Mononuclear cell (primary cell): Measurements from ENCODE around the gene GJD3. TPM values are rescaled to one million over a fixed set of nuclear protein-coding genes. Genes with fewer than 3 reads are reported as not detected.

Source experiments
- H3K27me3 ChIP-seq: 2 replicates; pipeline ENCODE4 v1.6.0; 2011; ENCODE audit warnings: low read length, control low read depth; ENCODE audit not compliant: insufficient read depth
- H3K4me1 ChIP-seq: 2 replicates; pipeline ENCODE4 v1.5.1; 2011; ENCODE audit warnings: mild to moderate bottlenecking, low read length, control low read depth; ENCODE audit not compliant: insufficient read depth
- H3K4me3 ChIP-seq: 2 replicates; pipeline ENCODE4 v1.5.1; 2011; ENCODE audit warnings: mild to moderate bottlenecking, low read length, moderate library complexity
- H3K9me3 ChIP-seq: 2 replicates; pipeline ENCODE4 v1.5.1; 2011; ENCODE audit warnings: low read depth, mild to moderate bottlenecking, control low read depth, low read length
- total RNA-seq: library from RNA; depleted of rRNA; stranded (reverse); fragments of >200 nt; gene quantifications from one replicate; pipeline ENCODE4 v1.2.3, GENCODE V29; 2012

Gene GJD3
- total RNA-seq, 1 donor = 0.21 TPM

DNA sequence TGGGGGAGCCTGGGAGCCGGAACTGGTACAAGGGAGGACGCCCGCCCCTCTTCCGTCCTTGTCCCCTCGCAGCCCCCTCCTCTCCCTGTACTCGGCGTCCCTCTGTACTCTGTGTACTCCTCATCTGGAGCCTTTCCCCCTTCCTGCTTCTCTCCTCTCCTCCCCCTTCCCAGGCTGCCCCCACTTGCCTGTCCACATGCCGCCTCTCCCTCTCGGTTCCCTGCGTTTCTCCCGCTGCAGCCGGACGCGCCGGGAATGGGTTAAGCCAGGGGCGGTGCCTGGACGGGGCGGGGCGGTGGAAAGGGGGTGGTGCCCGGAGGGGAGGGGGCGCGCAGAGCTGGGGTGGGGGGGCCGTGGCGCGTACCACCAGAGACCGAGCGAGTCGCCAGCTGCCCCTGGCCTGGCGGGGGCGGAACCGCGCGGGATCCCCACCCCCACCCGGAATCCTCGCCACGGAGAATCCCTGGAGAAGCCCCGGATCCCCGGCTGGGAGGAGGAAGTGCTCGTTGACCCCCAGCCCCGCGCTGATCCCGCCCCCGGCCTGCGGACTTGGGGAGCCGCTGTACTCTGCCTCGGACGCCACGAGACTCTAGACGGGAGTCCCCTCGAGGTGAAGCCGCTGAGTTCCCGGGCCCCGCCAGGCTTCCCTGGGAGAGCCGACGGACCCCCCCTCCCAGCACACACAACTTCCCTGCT is 22.6 kb downstream of the GJD3 start:
- Histone ChIP-seq H3K9me3 (no peaks in the 10 kb centered on the region), H3K27me3 (no peaks in the 10 kb centered on the region), H3K4me3 (peak overlapping the region; percentile 70), H3K4me1 (peaks cover 91% of the 10 kb centered on the region)

DNA sequence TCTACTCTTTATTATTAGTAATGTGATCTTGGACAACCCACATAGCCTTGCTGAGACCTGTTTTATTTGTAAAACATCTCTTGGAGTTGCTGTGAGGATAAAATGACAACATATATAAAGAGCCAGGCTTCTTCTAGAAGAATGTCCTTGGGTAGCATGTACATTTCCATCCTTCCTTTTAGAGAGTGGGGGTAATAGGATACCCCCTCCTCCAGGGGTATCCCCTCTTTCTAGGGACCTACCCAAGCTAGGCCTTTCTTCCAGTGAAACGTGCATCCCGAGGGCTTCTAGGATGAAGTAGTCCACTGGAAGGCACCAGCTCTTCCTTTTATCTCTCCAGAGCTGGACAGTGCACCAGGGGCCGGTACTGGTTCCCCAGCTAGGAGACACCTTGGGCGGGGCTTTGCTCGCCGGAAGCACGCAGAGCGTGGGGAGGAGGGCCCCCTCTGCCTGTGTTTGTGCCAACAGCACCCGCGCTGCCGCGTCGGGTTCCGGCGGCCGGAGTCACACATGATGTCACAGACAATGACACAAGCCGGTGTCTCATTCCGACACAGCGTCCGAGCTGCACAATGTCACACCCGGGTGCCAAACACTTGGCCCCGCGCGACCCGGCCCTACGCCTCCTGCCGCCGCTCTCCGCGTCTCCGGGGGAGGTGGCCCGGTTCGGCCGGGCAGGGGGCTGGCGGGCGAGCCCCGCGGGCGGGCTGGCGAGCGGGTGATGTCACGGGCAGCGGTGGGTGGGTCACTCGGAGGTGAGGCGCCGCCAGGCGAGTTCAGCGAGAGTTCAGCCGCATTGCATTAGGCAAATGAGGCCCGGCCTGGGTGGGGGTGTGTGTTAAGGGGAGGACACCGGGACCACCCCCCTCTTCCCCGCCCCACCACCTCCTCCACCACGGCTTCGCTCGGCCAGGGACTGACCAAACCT is 23.4 kb downstream of the GJD3 start:
- Histone ChIP-seq H3K4me1 (peaks cover 91% of the 10 kb centered on the region), H3K27me3 (no peaks in the 10 kb centered on the region), H3K4me3 (peak overlapping the region; percentile 70), H3K9me3 (no peaks in the 10 kb centered on the region)

DNA sequence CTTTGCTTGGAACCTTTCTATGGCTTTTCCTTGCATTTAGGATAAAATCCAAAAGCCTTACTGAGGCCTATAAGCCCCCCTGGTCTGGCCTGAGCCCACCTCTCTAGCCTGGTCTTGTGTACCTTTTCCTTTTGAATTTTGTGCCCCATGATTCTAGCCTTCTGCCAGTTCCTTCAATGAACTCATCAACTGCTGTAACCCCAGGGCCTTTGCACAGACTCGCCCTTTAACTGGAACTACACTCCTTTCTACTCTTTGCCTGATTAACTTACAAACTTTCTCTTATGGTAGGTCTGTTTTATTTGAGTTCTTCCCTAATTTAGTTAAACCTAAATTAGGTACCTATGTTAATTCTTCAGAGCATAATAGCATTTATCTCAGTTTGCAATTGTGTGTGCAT is 24.2 kb downstream of the GJD3 start:
- H3K27me3 ChIP-seq = no peaks in the 10 kb centered on the region
- no peak overlapping the region for H3K4me3 ChIP-seq
- peaks cover 91% of the 10 kb centered on the region for H3K4me1 ChIP-seq
- H3K9me3 ChIP-seq = no peaks in the 10 kb centered on the region

DNA sequence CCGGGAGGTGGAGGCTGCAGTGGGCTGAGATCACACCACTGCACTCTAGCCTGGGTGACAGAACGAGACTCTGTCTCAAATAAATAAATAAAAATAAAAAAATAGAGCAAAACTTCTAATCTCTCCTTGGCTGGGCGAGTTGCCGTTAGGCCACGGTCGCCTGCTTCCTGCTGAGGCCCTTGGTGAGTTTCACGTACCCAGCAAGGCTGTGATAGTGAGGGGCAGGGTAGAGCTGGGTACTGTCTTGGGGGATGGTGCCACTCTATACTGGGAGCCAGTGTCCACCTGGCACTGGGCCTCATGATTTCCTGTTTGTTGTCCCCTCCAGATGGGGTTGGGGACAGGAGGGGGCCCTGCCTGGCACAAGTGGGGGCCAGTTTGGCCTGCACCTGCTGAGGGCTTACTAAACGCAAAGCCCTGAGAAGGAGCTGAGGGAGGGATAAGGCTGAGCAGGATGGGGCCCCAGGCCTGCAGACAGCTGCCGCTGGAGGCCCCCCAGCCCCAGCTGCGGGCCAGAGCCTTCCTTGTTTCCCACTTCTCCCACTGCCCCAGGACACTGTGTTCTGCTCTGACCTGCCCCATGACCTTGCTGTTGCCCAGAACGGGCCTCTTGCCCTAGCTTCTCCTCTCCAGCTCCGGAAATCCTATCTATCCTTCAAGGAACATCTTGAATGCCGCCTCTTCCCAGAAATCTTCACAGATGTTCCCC is 25.4 kb downstream of the GJD3 start:
- peaks cover 91% of the 10 kb centered on the region for H3K4me1 ChIP-seq
- H3K4me3 ChIP-seq = no peak overlapping the region

DNA sequence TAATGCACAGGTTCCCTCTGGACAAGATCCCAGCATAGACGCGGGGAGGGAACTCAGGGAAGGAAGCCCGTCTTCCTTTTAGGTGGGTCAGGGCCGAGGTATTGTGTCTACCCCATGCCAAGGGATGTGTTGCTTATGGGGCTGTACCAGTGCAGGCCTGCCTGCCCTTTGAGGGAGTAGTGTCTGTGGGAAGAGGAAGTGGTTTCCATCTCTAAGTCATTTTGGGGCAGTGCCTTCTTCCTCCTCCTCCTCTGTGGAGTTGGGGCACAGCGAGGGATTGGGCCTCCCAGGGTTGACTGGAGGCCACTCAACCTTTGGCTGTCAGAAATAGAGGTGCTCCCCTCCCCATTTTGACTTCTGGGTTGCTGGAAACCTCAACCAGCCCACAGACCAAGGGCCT is 26.5 kb downstream of the GJD3 start:
- Histone ChIP-seq H3K4me1 (peaks cover 91% of the 10 kb centered on the region), H3K27me3 (no peaks in the 10 kb centered on the region), H3K9me3 (no peaks in the 10 kb centered on the region), H3K4me3 (no peak overlapping the region)

More for the DNA sequence above, 25.4 kb downstream of the GJD3 start:
- Histone ChIP-seq H3K27me3 (no peaks in the 10 kb centered on the region), H3K9me3 (no peaks in the 10 kb centered on the region)

DNA sequence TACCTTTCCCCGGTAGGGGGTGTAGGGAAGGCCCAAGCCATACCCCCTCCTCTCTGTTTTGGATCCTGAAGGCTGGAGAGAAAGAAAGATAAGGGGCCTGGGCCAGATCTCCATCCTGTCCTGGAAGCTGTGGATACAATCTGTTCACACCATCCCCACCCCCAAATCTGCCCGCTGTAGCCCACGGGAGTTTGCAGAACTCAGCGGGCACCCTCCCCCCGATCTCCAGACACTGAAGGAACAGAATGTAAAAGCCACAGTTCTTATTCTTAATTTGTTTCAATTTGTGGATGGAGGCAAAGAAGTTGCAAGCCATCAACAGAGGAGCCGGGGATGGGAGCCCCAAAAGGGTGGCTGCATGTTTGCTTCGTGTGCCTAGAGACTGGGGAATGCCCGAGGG is 27.2 kb downstream of the GJD3 start:
- Histone ChIP-seq H3K9me3 (no peaks in the 10 kb centered on the region), H3K27me3 (no peaks in the 10 kb centered on the region), H3K4me3 (no peak overlapping the region), H3K4me1 (peaks cover 91% of the 10 kb centered on the region)

DNA sequence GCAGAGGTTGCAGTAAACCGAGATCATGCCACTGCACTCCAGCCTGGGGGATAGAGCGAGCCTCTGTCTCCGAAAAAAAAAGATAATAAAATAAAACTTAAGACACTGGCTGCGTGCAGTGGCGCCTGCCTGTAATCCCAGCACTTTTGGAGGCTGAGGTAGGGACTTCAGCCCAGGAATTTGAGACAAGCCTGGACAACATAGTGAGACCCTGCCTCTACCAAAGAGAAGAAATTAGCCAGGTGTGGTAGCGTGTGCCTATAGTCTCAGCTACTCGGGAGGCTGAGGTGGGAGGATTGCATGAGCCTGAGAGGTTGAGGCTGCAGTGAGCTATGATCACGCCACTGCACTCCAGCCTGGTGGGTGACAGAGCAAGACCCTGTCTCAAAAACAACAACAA is 28.9 kb downstream of the GJD3 start:
- H3K9me3 ChIP-seq = no peaks in the 10 kb centered on the region
- H3K4me3 ChIP-seq = no peak overlapping the region
- H3K27me3 ChIP-seq = no peaks in the 10 kb centered on the region
- peaks cover 100% of the 10 kb centered on the region for H3K4me1 ChIP-seq

DNA sequence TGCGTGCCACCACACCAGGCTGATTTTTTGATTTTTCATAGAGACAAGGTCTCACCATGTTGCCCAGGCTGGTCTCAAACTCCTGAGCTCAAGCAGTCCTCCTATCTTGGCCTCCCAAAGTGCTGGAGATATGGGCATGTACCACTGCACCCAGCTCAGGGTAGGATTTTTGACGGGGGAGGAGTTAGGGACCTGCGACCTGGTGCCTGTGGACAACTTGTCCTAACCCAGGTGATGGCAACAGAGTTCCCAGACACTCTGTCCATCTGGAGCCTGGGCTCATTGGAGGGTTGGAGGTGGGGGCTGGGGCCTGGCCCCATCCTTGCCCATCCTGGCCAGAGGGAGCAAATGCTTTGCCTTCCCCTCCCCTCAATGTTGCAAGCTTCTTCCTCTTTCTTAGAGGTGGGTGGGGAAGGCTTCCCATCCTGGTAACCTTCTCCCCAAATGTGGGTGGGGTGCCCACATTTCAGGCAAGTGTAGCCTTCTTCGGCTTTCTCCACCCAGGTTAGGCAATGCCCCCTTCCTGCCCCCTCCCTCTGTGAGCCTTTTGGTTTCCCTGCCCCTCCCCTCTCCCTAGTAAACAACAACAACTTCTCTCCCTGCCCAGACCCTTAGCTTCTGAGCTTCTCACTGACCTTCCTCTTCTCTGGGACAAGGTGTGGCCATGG is 30.6 kb downstream of the GJD3 start:
- no peak overlapping the region for H3K4me3 ChIP-seq

DNA sequence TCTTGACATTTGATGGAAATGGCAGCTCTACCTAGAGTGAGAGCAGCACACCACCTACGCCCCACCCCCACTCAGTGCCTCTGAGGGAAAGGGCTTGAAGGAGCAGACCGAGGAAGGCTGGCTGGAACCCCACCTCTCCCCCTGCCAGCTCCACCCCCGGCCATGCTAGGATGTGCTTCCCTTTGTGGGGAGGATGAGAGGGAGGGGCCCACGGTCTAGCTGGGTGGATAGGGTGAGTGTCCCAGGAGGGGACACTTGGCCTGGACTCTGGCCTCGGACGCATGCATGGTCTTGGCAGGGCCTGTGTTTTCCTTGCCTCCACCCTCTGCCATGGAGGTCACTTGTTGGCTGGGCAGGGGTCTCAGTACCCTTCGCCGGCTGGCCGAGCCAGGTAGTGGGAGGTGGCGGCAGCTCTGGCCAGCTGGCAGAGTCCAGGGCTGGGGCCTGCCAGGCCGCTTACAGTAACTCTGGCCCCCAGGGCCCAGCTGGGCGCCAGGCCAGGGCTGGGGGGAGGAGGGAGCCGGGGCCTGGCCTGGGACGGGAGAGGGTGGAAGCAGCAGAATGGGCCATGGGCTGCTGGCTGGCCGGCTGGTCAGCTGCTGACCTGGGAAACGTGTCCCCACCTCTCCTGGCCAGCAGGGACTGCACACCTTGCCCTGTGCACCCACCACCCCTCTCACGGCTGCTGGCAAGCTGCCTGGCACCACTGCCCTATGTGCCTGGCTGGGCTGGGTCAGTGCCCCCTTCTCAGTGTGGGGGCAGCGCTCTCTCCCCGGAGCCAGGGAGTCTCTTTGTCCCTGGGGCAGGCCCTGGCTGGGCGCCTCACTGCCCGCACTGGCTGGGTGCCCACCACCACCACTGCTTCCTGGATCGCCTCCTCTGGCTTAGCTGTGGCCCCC is 32.5 kb downstream of the GJD3 start:
- peak overlapping the region; percentile 24 for H3K4me3 ChIP-seq
- no peaks in the 10 kb centered on the region for H3K27me3 ChIP-seq
- peaks cover 100% of the 10 kb centered on the region for H3K4me1 ChIP-seq
- no peaks in the 10 kb centered on the region for H3K9me3 ChIP-seq

More for the DNA sequence above, 30.6 kb downstream of the GJD3 start:
- Histone ChIP-seq H3K4me1 (peaks cover 100% of the 10 kb centered on the region), H3K27me3 (no peaks in the 10 kb centered on the region), H3K9me3 (no peaks in the 10 kb centered on the region)

DNA sequence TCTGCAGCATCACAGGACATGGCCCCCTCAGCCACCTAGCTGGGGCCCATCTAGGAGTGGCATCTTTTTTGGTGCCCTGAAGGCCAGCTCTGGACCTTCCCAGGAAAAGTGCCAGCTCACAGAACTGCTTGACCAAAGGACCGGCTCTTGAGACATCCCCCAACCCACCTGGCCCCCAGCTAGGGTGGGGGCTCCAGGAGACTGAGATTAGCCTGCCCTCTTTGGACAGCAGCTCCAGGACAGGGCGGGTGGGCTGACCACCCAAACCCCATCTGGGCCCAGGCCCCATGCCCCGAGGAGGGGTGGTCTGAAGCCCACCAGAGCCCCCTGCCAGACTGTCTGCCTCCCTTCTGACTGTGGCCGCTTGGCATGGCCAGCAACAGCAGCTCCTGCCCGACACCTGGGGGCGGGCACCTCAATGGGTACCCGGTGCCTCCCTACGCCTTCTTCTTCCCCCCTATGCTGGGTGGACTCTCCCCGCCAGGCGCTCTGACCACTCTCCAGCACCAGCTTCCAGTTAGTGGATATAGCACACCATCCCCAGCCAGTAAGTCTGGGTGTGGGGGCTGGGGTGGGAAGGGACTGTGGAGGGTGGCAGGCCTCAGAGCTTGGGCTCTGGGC is 33.6 kb downstream of the GJD3 start:
- H3K4me3 ChIP-seq = peak overlapping the region; percentile 25
- H3K9me3 ChIP-seq = no peaks in the 10 kb centered on the region
- H3K27me3 ChIP-seq = no peaks in the 10 kb centered on the region
- peaks cover 100% of the 10 kb centered on the region for H3K4me1 ChIP-seq

DNA sequence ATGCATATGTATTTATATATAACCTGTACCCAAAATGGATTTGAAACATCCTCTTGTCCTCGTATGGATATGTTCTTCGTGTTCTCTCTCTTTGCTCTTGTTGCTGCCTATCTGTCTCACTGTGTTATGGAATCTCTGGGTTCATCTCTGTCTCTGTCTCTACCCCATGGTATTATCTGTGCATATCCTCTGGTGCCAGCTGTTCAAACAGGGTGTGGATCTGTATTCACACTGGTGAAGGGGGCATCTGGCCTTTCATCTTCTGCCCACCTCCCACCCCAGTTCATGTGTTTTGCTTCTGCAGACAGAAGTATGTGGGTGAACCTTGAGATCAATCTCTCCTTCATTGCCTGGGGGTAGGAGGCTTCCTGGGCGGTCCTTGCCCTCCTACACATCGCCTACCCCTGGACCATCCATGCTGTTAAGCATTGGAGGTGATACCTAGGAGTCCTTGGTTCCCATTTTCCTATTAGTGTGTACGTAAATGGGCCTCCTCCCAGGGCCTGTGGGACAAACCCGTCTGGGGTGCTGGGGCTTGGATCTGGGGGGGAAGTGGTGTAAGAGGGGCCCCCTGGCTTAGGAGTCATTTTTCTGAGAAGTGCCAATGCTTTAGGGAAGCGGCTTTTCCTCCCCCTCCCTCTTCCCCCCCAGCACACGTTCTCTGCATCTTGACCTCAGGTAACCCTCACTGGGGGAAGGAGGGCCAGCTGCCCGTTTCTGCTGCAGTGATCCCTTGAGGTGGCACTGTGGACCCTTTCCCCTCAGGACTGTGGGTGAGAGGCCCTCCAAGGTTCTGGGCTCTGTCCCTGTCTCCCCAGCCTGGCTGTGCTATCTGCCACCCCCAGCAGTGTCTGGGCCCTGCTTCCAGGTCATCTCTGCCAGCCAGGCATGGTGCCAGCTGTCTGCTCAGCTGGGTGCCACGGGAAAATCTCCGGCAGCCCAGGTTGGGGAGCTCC is 34.4 kb downstream of the GJD3 start:
- no peaks in the 10 kb centered on the region for H3K9me3 ChIP-seq
- H3K4me3 ChIP-seq = peak overlapping the region; percentile 25
- no peaks in the 10 kb centered on the region for H3K27me3 ChIP-seq
- peaks cover 100% of the 10 kb centered on the region for H3K4me1 ChIP-seq

DNA sequence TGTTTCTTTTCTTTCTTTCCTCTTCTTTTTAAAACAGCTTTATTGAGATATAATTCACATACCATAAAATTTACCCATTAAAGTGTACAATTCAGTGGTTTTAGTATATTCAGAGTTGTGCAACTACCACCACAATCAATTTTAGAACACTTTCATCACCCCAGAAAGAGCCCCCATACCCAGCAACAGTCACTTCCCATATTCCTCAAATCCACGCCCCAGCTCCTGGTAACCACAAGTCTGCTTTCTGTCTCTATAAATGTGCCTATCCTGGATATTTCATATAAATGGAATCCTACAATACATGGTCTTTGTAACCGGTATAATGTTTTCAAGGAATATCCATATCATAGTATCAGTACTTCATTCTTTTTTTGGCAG is 36.2 kb downstream of the GJD3 start:
- H3K4me3 ChIP-seq = no peak overlapping the region
- H3K27me3 ChIP-seq = no peaks in the 10 kb centered on the region
- peaks cover 100% of the 10 kb centered on the region for H3K4me1 ChIP-seq
- no peaks in the 10 kb centered on the region for H3K9me3 ChIP-seq
